ENCODE results near the gene ZNF282.
A peak's percentile ranks its signal among the peaks of the same experiment; 100 is the strongest.

The ZNF282 gene

DNA sequence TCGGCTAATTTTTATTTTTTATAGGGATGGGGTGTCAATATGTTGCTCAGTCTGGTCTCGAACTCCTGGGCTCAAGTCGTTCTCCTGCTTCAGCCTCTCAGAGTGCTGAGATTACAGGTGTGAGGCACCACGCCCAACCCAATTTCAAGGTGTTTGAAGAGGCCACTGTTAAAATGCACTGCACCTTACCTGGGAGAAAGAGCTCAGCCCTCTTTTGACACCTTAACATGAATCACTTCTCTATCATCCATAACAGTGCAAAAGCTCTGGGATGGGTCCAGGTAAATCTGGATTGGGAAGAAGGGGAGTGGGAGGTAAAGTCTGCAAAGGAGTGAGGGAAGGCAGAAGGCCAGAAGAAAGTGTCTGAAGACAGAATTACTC is 557 bp upstream of the ZNF282 start:
- no peak for DNase-seq

DNA sequence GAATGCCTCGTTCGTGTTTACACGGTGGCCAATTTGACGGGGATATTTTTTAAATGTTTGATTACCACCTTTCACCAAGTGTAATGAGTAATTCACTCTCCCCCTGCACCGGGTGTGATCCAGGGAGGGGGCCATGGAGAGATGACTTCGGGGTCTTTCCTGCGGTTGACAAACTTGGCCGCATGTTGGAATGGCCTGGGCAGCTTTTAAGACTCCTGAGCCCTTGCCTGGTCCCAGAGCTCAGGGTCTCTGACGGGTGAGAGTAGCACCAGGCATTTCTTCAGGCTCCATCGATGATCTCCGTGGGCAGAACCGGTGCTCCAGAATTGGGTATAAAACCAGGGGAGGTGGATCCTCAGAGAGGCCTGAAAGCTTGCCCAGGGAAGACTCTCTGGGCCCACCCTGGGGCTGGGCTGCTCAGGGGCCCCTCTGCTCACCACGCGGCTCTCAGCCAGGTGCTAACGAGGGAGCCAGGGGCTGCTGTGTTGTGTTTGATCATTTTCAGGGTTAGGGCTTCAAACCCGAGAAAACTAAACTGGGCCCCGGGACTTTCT is 882 bp downstream of the ZNF282 start:
- DNase-seq: peak; percentile 57

DNA sequence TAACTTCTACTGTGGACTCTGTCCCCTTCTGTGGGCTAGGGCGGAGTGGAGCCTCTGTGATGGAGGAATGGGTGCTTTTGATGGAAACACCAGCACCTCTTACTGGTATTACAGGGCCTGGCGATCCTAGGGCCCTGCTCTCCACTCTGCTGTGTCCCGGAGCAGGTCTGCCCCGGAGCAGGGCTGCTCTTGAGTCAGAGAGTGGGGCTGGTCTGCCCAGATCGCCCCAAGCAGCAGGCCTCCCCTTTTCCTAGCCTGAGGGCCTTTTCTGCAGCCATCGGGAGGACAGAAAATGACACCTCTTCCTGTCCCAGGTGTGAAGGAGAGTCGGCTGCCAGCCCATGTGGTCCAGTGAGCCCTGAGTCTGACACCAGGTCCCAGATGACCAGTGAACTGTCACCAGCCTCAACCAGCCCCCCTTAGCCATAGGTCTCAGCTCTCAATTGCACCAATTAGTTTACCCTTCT is 1.4 kb downstream of the ZNF282 start:
- peak; percentile 39 for DNase-seq

DNA sequence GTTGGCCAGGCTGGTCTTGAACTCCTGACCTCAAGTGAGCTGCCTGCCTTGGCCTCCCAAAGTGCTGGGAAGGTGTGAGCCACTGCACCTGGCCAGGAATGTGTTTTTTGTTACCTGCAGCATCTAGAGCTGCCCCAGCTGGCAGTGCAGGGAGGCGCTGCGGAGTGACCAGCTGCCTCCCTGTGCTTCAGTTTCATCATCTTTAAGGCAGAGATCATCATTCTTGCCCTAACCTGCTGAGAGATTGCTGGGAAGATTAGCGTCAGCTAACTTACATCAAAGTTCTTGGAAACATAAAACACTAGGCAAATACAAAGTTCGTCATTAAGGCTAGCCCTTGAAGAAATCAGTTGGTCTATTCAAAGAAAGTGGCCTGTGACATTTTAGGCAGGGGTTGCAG is 2.3 kb downstream of the ZNF282 start:
- no peak for DNase-seq

DNA sequence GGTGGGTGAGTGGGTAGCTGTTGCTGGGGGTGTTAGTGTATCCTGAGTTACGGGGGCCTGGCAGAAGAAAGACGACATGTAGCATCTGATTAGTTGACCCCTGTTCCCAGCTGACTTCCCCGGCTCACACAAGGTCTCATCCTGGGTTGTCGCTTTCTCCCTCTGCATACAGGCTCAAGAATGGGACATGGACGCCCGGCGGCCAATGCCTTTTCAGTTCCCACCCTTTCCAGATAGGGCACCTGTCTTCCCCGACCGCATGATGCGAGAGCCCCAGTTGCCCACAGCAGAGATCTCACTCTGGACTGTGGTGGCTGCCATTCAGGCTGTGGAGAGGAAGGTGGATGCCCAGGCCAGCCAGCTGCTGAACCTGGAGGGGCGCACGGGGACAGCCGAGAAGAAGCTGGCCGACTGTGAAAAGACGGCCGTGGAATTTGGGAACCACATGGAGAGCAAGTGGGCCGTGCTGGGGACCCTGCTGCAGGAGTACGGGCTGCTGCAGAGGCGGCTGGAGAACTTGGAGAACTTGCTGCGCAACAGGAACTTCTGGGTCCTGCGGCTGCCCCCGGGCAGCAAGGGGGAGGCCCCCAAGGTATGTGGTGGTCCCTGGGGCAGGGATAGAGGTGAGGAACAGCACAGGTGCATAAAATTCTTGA is 2.9 kb downstream of the ZNF282 start:
- no peak for DNase-seq

DNA sequence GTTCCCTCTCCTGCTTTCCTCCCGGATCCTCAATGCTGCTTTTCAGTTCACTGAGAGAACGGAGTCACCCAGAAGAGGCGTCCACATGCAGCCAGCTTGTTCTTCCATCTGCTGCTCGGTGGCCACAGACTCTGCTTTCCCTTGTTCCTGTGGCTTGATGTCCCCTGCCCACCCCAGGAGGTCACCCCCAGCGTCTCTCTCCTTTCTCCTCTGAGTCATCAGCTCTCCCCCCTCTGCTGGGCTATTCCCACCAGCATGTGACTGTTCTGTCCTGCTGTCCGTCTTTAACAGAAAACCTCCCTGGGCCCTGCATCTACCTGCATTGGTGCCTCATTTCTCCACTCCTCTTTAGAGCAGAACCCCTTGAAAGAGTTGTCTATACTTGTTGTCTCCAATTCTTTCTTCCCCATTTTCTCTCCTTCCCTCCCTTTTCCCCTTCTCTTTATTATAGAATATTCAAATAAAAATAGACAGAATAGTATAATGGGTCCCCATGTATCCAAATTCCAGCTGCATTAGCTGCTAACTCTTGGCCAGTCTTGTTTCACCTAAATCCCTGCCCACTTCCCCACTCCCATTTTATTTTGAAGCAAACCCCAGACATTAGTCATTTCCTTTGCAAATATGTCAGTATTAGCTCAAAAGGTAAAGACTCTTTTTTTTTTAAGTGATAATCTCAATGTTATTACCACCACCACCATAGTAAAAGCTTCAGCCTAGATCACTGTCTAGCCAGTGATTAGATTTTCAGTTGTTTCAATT is 4.1 kb downstream of the ZNF282 start:
- no peak for DNase-seq

DNA sequence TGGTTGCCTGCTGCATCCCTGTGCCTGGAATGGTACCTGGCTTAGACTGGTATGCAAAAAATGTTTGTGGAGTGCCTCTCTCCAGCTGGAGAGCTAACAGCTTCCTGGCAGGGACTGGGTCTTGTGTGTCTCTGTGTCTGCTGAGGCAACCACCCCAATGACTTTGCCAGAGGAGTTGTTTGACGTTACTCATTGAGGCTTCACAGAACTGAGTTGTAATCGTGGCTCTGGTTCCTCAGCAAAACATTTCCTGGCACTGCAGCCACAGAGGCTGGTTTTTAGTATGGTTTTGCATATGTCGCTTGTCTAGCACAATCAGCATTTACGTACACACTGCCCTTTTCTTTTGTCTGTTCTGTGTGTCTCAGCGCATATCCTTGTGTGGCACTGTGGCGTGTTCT is 7.5 kb downstream of the ZNF282 start:
- no peak for DNase-seq

DNA sequence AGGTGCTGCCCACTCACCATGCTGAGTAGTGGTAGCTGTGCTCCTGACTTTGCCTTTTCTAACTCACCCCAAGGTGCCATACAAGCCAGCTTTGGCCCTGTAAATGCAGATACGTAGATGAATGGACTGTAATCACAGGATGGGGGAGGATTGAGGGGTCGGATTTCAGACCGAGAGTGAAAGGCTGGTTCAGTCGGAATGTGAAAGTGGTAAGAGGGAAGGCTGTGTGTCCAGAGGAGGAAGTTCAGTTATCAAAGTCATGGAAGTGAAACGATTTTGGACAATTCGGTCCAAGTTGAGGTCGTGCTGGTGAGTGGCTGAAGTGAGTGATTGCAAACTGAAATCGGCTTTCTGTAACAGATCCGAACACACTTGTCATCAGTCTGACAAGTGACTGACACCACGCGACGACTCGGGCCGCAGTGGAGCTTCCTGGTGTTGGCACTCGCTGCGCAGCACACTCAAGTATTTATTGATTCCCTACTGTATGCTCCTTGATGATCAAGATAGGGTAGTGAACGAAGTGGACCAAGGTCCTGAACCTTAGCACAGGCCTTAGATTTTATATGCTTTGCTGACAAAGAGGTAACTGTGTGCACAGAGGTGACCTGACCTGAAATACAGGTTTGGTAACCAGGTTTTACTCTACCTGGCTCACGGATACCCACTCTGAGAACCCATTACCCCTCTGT is 10.5 kb downstream of the ZNF282 start:
- no peak for DNase-seq

DNA sequence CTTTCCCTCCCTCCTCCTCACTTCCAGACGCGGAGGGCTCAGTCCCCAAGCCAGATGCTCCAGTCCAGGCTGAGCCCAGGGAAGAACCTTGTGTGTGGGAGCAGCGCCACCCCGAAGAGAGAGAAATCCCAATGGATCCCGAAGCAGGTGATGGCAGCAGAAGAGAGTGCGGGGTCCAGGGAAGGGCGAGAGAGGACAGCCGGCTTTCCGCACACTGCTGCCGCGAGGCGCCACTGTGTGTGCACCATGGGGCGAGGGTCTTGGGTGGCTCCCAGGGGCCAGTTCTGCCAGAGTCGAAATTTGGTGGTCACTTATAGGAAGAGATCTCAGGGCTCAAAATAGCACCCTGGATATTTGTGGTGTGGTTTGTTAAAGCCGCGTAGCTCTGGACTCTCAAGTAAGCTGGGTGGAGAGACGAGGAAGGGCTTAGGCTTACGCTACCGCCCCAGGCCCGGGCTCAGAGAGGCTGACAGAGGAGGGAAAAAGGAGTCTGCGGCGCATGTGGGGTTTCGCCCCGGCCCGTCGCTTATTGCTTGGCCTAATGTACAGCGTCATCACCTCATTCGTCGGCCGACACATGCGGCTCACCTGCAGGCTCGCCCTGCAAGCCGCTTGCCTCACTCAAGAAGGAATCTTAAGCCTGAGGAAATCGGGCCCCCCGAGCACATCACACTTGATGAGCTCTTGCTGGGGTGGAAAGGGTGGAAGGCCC is 12.1 kb downstream of the ZNF282 start:
- DNase-seq: no peak

DNA sequence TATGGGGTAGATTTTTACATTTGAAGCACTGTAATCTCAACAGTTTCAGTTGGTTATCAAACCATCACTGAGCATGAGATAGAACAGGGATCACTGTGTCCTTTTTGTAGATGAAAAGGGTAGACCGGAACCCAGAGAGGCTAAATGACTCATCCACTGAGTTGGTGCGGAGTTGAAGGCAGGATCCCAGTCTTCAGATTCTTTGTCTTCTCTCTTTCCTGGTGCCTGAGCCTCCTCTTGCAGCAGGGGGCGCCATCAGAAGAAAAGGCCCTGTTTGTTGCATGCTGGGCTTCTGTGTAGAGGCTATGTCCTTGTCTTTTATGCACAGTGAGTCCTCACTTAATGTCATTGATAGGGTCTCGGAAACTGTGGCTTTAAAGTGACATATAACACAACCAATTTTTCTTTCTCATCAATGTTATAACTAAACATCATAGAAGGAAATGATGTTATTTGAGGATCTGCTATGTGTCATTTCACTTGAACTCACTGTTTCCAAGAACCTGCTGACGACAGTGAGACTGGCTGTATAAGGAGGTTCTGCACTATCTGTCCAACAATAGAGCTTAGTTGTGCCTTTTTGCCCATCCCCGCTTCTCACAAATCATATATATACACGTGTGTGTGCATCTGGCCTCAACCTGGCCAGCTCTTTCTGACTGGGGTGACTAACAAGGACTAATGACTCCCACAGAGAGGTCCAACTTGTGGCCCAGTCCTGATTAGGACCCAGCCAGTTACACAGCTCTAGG is 14.3 kb downstream of the ZNF282 start:
- DNase-seq: peak; percentile 57

DNA sequence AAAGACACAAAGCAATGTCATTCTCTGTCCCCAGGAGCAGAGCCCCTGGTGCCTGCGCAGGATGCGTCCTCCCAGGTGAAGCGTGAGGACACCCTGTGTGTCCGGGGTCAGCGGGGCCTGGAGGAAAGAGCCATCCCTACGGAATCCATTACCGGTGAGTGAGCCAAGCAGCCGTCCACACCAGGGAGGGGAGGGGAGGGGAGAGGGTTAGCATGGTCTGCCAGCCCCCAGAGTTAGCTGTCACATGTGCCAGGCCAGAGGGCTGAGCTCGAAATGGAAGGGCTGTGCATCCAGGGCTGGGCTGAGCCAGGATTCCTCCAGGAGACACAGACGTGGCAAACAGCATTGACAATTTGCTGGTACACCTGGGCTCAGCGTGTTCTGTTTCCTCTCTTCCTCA is 15.2 kb downstream of the ZNF282 start:
- DNase-seq: no peak

DNA sequence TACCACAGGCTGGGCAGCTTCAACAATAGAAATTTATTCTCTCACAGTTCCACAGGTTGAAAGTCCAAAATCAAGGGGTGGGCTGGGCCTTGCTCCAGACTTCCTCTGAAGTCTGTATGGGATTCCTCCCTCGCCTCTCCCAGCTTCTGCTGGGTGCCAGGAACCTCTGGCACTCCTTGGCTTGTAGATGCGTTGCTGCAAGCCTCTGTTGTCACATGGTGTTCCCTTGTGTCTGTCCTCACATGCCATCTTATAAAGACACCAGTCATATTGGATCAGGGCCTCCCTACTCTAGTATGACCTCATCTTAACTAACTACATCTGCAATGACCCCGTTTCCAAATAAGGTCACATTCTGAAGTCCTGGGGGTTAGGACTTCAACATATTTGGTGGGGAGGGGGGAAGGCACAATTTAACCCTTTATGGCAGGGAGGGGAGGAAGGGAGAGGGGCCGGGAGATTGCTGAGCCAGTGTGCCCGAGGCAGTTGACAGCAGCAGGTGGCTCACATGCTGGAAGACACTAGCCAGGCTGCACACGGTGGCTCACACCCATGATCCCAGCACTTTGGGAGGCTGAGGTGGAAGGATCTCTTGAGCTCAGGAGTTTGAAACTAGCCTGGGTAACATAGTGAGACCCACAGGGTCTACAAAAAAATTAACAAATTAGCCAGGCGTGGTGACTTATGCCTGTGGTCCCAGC is 18.8 kb downstream of the ZNF282 start:
- no peak for DNase-seq

DNA sequence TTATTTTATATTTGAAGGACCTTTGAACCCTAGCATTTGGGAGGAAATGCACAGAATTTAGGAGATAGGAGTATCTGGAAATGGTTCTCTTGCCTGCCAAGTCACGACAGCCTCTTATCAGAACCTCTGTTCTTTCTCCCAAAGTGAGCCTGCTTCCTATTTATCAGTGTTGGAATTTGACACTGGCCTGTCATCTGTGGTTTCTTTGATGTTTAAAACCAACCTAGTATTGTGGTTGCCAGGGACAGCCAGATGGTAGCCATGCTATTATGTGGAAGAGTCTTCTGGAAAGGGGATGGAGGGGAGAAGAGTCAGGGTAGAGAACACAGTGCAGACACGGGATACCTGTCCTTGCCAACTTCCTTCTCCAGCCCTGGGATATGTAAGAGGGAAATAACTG is 21.1 kb downstream of the ZNF282 start:
- no peak for DNase-seq

DNA sequence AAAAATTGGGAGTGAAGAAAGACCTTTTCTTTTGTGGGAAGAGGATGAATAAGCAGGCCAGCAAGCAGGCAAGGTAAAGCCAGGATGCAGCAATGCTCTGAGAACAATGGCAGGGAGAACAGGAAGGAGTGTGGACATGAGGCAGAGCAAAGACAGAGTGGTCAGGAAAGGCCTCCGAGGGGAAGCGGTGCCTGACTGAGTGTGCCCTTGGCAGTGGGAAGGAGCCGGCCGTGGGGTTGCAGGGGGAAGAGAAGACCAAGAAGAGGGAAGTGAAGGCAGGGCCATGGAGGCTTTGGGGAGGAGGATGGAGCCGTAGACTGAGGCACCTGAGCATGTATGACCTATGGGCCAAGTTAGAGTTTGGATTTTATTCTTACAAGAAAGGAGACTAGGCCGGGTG is 22.2 kb downstream of the ZNF282 start:
- no peak for DNase-seq

DNA sequence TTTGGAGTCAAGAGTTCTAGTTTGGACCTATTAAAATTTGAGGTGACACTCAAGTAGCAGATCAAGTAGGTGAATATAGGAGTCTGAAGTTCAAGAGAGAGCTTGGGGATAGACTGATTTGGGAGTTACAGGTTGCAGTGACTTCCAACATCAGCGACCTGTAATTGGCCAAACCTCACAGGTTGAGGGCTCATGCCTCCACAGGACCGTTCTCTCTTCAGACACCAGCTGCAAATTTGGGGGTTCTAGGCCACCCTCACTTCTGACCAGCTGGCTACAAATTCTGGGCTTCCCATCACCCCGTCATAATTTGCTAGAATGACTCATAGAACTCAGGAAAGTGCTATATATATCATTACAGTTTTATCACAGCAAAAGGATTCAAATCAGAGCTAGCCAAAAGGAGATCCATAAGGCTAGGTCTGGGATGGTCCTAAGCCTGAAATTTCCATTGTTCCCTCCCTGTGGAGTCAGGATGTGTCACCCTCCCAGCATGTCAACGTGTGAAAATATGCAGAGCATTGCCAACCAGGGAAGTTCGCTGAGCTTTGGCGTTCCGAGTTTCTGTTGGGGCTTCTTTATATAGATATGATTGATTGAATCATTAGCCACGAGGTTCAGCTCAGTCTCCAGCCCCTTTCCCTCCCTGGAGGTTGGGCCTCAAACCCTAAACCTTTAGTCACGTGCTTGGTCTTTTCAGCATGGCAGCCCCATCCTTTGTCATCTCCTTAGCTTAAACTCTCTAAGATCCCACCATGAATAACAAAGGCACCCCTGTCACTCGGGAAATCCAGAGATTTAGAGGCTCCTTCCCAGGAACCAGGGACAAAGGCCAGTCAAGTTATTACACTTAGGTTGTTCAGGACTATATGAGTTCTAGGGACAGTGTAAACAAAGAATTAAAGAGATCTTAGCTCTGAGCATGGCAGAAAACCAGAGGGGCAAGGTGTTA is 23.4 kb downstream of the ZNF282 start:
- DNase-seq: no peak

DNA sequence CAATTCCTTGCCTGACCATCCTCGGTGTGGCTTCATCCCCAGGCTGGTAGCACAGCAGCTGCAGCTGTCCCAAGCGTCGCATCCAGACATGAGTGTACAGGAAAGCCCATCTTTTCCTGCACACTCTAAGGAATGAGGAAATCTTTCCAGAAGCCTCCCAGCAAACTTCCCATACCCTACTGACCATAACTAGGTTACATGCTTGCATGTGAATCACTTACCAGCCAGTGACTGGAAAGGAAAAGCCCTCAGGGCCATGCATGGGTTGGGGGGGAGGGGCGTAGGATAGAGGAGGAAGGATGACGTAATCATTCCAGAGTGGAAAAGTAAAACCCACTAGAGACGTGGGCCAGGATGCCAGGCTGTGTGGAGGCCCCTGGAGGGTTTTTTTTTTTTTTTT is 25.2 kb downstream of the ZNF282 start:
- no peak for DNase-seq

DNA sequence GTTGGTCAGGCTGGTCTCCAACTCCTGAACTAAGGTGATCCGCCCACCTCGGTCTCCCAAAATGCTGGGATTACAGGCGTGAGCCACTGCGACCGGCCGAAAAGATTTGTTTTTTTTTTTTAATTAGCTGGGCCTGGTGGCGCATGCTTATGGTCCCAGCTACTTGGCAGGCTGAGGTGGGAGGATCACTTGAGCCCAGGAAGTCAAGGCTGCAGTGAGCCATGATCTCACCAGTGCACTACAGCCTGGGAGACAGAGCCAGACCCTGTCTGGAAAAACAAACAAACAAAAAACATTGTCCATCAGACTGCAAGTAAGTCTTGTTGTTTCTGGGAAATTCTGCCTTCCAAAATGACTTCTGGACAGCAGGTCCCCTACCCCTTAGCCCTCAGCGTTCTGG is 27.8 kb downstream of the ZNF282 start:
- no peak for DNase-seq

DNA sequence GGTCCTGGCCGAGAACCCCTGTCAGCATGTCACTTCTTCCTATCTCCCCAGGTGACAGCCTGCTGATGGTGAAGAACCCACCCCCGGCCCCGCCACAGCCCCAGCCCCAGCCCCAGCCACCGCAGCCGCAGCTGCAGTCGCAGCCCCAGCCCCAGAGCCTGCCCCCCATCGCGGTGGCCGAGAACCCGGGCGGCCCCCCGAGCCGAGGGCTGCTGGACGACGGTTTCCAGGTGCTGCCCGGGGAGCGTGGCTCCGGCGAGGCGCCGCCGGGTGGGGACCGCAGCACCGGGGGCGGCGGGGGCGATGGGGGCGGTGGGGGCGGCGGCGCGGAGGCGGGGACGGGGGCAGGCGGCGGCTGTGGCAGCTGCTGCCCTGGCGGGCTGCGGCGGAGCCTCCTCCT is 28.4 kb downstream of the ZNF282 start:
- DNase-seq: no peak

DNA sequence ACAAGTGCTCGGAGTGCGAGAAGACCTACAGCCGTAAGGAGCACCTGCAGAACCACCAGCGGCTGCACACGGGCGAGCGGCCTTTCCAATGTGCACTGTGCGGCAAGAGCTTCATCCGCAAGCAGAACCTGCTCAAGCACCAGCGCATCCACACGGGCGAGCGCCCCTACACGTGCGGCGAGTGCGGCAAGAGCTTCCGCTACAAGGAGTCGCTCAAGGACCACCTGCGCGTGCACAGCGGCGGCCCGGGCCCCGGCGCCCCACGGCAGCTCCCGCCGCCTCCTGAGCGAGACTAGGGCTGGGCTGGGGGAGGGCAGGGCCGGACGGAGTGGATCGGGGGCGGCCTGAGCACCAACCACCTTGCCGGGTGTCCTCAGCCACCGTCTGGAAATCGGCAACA is 29.0 kb downstream of the ZNF282 start:
- DNase-seq: no peak

DNA sequence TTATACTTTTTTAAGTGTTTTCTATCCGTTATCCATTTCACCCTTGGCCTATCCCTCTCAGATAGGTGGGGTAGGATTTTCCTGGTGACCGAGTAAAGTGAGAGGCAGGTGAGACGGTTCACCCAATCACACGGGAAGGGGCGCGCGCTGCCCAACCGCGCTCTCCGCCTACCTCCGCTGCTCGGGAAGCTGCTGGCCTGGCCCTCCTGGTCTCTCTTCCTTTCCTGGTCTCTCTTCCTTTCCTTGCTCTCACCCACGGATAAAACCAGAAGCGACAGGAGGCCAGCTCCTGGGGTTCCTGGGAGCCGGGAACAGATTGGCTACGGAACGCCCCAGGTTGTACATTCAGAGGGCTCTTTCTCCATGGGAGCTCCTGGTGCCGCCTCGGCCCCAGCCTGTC is 29.8 kb downstream of the ZNF282 start:
- DNase-seq: no peak

DNA sequence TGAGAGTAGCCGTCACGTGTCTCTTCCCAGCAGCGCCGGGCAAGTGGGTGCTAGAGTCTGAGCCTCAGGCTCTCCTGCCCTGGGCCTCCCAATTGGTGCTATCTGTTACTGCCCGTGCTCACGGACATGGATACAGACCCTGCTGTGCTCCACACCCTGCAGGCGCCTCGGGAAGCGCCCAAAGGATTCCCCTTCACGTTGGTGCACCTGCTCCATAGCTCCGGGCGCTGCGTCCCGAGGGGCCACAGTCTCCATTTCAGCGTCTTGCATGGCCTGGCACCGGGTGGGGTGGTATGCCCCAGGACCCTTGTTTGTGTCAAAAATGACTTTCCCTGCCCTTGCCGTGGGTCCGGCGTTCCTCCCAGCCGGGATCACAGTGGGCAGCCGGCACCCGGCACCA is 30.3 kb downstream of the ZNF282 start:
- DNase-seq: no peak

Measured in NCI-H82 (cell line).